Measurements from ENCODE around the gene JSRP1. TPM values are rescaled to one million over a fixed set of nuclear protein-coding genes. Genes with fewer than 3 reads are reported as not detected.

JSRP1 gene
- total RNA-seq: 3.5 and 4.1 TPM in 2 replicates

- H3K4me3 ChIP-seq (ENCODE audit: low read depth, low read length): no peak within 1 kb of the TSS
- TF ChIP-seq, protein P1, sequence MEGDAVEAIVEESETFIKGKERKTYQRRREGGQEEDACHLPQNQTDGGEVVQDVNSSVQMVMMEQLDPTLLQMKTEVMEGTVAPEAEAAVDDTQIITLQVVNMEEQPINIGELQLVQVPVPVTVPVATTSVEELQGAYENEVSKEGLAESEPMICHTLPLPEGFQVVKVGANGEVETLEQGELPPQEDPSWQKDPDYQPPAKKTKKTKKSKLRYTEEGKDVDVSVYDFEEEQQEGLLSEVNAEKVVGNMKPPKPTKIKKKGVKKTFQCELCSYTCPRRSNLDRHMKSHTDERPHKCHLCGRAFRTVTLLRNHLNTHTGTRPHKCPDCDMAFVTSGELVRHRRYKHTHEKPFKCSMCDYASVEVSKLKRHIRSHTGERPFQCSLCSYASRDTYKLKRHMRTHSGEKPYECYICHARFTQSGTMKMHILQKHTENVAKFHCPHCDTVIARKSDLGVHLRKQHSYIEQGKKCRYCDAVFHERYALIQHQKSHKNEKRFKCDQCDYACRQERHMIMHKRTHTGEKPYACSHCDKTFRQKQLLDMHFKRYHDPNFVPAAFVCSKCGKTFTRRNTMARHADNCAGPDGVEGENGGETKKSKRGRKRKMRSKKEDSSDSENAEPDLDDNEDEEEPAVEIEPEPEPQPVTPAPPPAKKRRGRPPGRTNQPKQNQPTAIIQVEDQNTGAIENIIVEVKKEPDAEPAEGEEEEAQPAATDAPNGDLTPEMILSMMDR (conservative IDR thresholded peaks at IDR 0.05; ENCODE audit: low read depth, low read length): no peak
- DNase-seq (ENCODE audit: low read depth): no peak
These were observed at the start of gene JSRP1 for GRCh38 chr19:2255982-2256685. TSS of gene JSRP1 (minus strand) at chr19:2256417. CDS start at chr19:2255314, 1,103 bp downstream.

DNA sequence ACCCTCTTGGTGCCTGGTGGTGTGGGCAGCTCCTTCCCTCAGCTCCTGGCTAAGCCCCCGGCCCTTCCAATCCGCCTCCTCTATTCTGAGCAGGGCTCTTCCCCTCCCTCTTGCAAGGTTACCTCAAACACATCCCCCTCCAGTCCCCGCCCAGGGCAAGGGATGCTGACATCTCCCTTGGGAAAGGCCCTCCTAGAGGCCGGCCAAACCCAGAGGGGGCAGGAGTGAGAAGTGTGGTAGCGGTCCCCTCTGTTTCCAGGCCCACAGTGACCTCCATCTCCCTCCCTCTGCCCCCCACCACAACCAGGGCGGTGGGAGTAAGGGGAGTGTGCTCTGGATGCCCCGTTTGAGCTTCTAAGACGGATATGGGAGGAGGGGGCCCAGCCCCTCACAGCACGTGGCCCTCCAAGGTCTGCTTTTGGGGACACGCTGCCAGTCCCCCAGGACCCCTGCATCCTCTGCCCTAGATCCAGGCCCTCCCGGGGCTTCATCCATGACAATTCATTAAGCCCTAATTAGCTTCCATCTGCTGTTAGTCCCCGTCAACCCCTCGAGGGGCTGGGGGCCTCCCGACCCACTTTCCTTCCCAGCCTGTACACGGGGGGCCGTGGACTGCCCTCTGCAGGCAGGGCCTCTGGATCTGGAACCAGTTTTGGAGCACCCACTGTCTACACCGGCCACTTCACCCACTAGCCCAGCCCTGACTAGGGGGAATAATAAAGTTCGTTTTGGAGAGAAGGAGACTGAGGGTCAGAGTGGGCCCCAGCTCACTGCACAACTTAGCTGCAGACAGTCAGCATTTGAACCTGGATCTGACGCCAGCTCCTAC, 49.4 kb upstream of the JSRP1 start:
- TF ChIP-seq, protein P1 (conservative IDR thresholded peaks at IDR 0.05; ENCODE audit: low read depth, low read length): no peak
- H3K4me3 ChIP-seq (ENCODE audit: low read depth, low read length): no peak overlapping the region
- no peak for DNase-seq (ENCODE audit: low read depth)

GRCh38 chr19:2303211-2303798, 47.1 kb upstream of the JSRP1 start:
- TF ChIP-seq, protein P1 (conservative IDR thresholded peaks at IDR 0.05; ENCODE audit: low read depth, low read length): no peak
- no peak for DNase-seq (ENCODE audit: low read depth)
- H3K4me3 ChIP-seq (ENCODE audit: low read depth, low read length): no peak overlapping the region

GRCh38 chr19:2302319-2303210, 46.3 kb upstream of the JSRP1 start:
- TF ChIP-seq, protein P1 (conservative IDR thresholded peaks at IDR 0.05; ENCODE audit: low read depth, low read length): no peak
- no peak overlapping the region for H3K4me3 ChIP-seq (ENCODE audit: low read depth, low read length)
- DNase-seq (ENCODE audit: low read depth): no peak

GRCh38 chr19:2300533-2300932, 44.3 kb upstream of the JSRP1 start:
- TF ChIP-seq, protein P1 (conservative IDR thresholded peaks at IDR 0.05; ENCODE audit: low read depth, low read length): no peak
- DNase-seq (ENCODE audit: low read depth): no peak
- H3K4me3 ChIP-seq (ENCODE audit: low read depth, low read length): no peak overlapping the region

DNA sequence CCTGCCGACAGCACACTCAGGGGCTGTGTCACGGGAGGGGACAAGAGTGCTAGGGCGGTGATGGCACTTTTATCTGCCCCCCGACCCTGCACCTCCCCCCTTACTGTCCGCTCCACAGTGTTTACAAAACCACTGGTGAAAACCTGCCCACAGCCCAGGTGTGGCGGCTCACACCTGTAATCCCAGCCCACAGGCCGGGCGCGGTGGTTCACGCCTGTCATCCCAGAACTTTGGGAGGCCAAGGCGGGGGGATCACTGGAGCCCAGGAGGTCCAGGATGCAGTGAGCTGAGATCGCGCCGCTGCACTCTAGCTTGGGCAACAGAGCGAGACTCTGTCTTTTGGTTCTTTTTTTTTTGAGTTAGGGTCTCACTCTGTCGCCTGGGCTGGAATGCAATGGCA, 39.9 kb upstream of the JSRP1 start:
- no peak for DNase-seq (ENCODE audit: low read depth)
- TF ChIP-seq, protein P1 (conservative IDR thresholded peaks at IDR 0.05; ENCODE audit: low read depth, low read length): no peak
- no peak overlapping the region for H3K4me3 ChIP-seq (ENCODE audit: low read depth, low read length)

Measured in epithelial cell of proximal tubule (primary cell).